Activated B cell treated with CpG ODN at 0.5 μM for 24 hours (primary cell): ENCODE results near the gene PTPRD. TPM values are rescaled to one million over a fixed set of nuclear protein-coding genes. Genes with fewer than 3 reads are reported as not detected.
"Not testable (repeated sequence)": the region's sequence is repeated elsewhere in the genome, so short reads cannot be mapped to it uniquely, and the experiment has no call there.

ENCODE experiments used
- ATAC-seq: fragments of 200-7000 bp; cut with Tn5 transposase; one replicate; pipeline ENCODE4 v1.10.0; 2021; ENCODE audit warnings: low read depth, mild to moderate bottlenecking, moderate library complexity
- CTCF ChIA-PET: fragments of 350-600 bp; sonication (Branson Sonifier 250); formaldehyde crosslinking; loops from one replicate; lab custom pipeline; 2021; ENCODE audit warnings: antibody characterized with exemption; lab: Charles Lee
- POLR2A ChIA-PET: fragments of 350-600 bp; sonication (Branson Sonifier 250); formaldehyde crosslinking; loops from one replicate; lab custom pipeline; 2021; ENCODE audit warnings: antibody characterized with exemption; lab: Charles Lee
- DNase-seq: peaks from one replicate; pipeline ENCODE4 v3.0.0; 2022
- H3K27ac Mint-ChIP-seq: one replicate; pipeline ENCODE4 v1.8.0; 2020; ENCODE audit warnings: mixed read lengths
- H3K27me3 Mint-ChIP-seq: one replicate; pipeline ENCODE4 v1.8.0; 2021; ENCODE audit warnings: mixed read lengths
- H3K36me3 Mint-ChIP-seq: one replicate; pipeline ENCODE4 v1.8.0; 2021; ENCODE audit warnings: low read depth, mixed read lengths
- H3K4me1 Mint-ChIP-seq: one replicate; pipeline ENCODE4 v1.8.0; 2021; ENCODE audit warnings: mixed read lengths
- H3K4me3 Mint-ChIP-seq: one replicate; pipeline ENCODE4 v1.8.0; 2020; ENCODE audit warnings: mild to moderate bottlenecking, mixed read lengths
- H3K9me3 Mint-ChIP-seq: one replicate; pipeline ENCODE4 v1.8.0; 2020; ENCODE audit warnings: mixed read lengths
- CTCF ChIP-seq: fragments of 200-600 bp; IDR thresholded peaks from one replicate; pipeline ENCODE4 v1.8.0; 2022; ENCODE audit warnings: antibody characterized with exemption, mild to moderate bottlenecking
- intact Hi-C: fragments of 100-400 bp; cut with micrococcal nuclease; formaldehyde crosslinking; loops from one replicate; pipeline ENCODE4 v1.15.1; 2024
- total RNA-seq: library from RNA; stranded (reverse); gene quantifications from 2 replicates; pipeline ENCODE4 v1.2.3, GENCODE V29; 2022

Gene PTPRD
- total RNA-seq, 1 donor from 2014 or later, result 0.04 TPM

GRCh38 chr9:9478741-9479140 is 1134.1 kb downstream of the PTPRD start:
- CTCF ChIA-PET, result no interaction called here
- H3K9me3 Mint-ChIP-seq, result no peaks in the 10 kb centered on the region
- intact Hi-C loops, result no loop called here
- POLR2A ChIA-PET, result no interaction called here
- no peak for ATAC-seq
- DNase-seq, result no peak
- H3K27me3 Mint-ChIP-seq, result no peaks in the 10 kb centered on the region
- no peaks in the 10 kb centered on the region for H3K36me3 Mint-ChIP-seq
- no peak overlapping the region for H3K27ac Mint-ChIP-seq
- no peak overlapping the region for H3K4me3 Mint-ChIP-seq
- TF ChIP-seq CTCF, result no peak
- H3K4me1 Mint-ChIP-seq, result no peaks in the 10 kb centered on the region

- Mint-ChIP-seq H3K4me3 (no peak overlapping the region), H3K27ac (no peak overlapping the region), H3K36me3 (no peaks in the 10 kb centered on the region), H3K4me1 (no peaks in the 10 kb centered on the region), H3K9me3 (no peaks in the 10 kb centered on the region), H3K27me3 (no peaks in the 10 kb centered on the region)
- POLR2A ChIA-PET, result no interaction called here
- ATAC-seq, result no peak
- TF ChIP-seq CTCF, result no peak
- intact Hi-C loops, result no loop called here
- CTCF ChIA-PET, result no interaction called here
- DNase-seq, result no peak
These were observed 1143.5 kb downstream of the PTPRD start for GRCh38 chr9:9469271-9469670.

GRCh38 chr9:9441874-9442273 is 1170.9 kb downstream of the PTPRD start:
- H3K27me3 Mint-ChIP-seq, H3K27ac Mint-ChIP-seq, POLR2A ChIA-PET, H3K36me3 Mint-ChIP-seq, CTCF ChIA-PET, ATAC-seq, H3K4me3 Mint-ChIP-seq, H3K9me3 Mint-ChIP-seq, intact Hi-C loops, DNase-seq, H3K4me1 Mint-ChIP-seq: not testable (repeated sequence)

- Mint-ChIP-seq H3K4me3 (no peak overlapping the region), H3K4me1 (no peaks in the 10 kb centered on the region), H3K27ac (no peak overlapping the region), H3K36me3 (no peaks in the 10 kb centered on the region), H3K27me3 (no peaks in the 10 kb centered on the region), H3K9me3 (no peaks in the 10 kb centered on the region)
- no peak for TF ChIP-seq CTCF
- ATAC-seq, result no peak
- CTCF ChIA-PET, result no interaction called here
- intact Hi-C loops, result no loop called here
- POLR2A ChIA-PET, result no interaction called here
- no peak for DNase-seq
These were observed 1175.2 kb downstream of the PTPRD start for GRCh38 chr9:9437641-9438040.

GRCh38 chr9:9426454-9426853 is 1186.3 kb downstream of the PTPRD start:
- H3K27ac Mint-ChIP-seq, H3K9me3 Mint-ChIP-seq, POLR2A ChIA-PET, H3K36me3 Mint-ChIP-seq, CTCF ChIA-PET, H3K4me3 Mint-ChIP-seq, DNase-seq, H3K27me3 Mint-ChIP-seq, H3K4me1 Mint-ChIP-seq, intact Hi-C loops, ATAC-seq: not testable (repeated sequence)

- TF ChIP-seq CTCF, result no peak
- ChIA-PET CTCF (no interaction called here), POLR2A (no interaction called here)
- intact Hi-C loops, result no loop called here
- Mint-ChIP-seq H3K4me1 (no peaks in the 10 kb centered on the region), H3K4me3 (no peak overlapping the region), H3K36me3 (no peaks in the 10 kb centered on the region), H3K9me3 (no peaks in the 10 kb centered on the region), H3K27ac (no peak overlapping the region), H3K27me3 (no peaks in the 10 kb centered on the region)
- ATAC-seq (no peak), DNase-seq (no peak)
These were observed 1200.6 kb downstream of the PTPRD start for GRCh38 chr9:9412241-9412640.
